Esophagus squamous epithelium (tissue), 4 donors: Measurements from ENCODE around the gene CTNNA2.

Experiments
- POLR2A ChIP-seq, 4 donors: fragments of 450-650 bp; IDR thresholded peaks; one replicate each; pipeline ENCODE4 v1.6.1; 2017; ENCODE audit warnings: antibody characterized with exemption in 4 of 4, mild to moderate bottlenecking in 4 of 4, moderate library complexity in 3 of 4
- TF ChIP-seq, protein P1 (sequence below), 6 experiments: fragments of 450-650 bp in 4 of 6; fragments of 200-600 bp in 2 of 6; sonication (generic) in 2 of 6; IDR thresholded peaks; one replicate each; pipeline ENCODE4 v1.5.1; 2016 to 2019; ENCODE audit warnings: antibody characterized with exemption in 6 of 6, mild to moderate bottlenecking in 4 of 6, moderate library complexity in 4 of 6

DNA sequence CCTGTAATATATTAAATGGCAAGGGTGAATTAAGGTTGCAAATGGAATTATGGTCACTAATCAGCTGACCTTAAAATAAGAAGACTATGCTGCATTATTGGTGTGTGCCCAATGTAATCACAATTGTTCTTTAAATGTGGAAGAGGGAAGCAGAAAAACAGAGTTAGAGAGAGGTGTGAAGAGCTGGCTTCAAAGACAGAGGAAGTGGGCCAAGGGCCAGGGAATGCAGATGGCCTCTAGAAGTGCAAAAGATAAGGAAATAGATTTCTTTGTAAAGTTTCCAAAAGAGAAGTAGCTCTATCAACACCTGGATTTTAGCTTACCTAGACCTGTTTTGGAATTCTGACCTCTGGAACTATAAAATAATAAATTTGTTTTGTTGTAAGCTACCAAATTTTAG is 515.7 kb downstream of the CTNNA2 start:
- TF ChIP-seq, protein P1, sequence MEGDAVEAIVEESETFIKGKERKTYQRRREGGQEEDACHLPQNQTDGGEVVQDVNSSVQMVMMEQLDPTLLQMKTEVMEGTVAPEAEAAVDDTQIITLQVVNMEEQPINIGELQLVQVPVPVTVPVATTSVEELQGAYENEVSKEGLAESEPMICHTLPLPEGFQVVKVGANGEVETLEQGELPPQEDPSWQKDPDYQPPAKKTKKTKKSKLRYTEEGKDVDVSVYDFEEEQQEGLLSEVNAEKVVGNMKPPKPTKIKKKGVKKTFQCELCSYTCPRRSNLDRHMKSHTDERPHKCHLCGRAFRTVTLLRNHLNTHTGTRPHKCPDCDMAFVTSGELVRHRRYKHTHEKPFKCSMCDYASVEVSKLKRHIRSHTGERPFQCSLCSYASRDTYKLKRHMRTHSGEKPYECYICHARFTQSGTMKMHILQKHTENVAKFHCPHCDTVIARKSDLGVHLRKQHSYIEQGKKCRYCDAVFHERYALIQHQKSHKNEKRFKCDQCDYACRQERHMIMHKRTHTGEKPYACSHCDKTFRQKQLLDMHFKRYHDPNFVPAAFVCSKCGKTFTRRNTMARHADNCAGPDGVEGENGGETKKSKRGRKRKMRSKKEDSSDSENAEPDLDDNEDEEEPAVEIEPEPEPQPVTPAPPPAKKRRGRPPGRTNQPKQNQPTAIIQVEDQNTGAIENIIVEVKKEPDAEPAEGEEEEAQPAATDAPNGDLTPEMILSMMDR (IDR thresholded peaks at IDR 0.05), result no peak
- TF ChIP-seq POLR2A (IDR thresholded peaks at IDR 0.05), result no peak
